ENCODE data around the gene ZNF337. TPM values are rescaled to one million over a fixed set of nuclear protein-coding genes. Genes with fewer than 3 reads are reported as not detected.

ZNF337 gene
- total RNA-seq, 3 donors from 2014 or later, result 16.3 to 25.9 (median 20.0) TPM

DNA sequence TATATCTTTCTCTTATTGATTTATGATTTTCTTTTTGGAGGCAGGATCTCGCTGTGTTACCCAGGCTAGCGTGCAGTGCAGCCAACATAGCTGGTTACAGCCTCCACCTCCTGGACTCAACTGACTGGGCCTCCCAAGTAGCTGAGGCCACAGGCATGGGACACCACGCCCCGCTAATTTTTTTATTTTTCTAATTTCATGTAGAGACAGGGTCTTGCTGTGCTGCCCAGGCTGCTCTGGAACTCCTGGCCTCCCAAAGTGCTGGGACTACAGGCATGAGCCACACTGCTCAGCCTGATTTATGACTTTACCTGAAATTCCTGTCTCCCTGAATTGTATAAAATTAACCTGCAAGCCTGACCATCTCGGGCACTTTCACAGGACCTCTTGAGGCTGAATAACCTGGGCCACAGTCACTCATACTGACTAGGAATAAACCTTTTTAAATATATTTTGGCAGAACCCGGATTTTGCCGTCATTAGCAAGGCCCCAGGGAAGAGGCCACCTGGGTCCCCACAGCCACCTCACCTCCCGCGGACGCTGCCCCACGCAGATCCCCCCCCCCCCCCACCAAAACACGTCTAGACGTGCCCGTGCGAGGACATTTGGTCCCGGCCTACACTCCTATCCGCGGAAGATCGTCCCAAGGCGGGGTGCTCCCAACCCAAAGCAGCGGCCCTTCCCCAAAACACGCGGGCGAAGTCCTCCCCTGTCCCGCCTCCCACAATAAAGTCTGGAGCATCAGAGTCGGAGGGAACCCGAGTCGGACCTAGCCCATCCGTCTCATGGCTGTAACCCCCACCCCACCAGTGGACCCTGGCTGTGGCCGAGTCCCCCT, 902 bp downstream of the ZNF337 start:
- H3K27ac ChIP-seq, result peak overlapping the region; percentile 91 to 93
- H3K4me1 ChIP-seq, result no peaks in the 10 kb centered on the region
- DNase-seq (ENCODE audit: low spot score in 2 of 2), result no peak
- H3K9me3 ChIP-seq, result no peaks in the 10 kb centered on the region
- H3K36me3 ChIP-seq, result no peaks in the 10 kb centered on the region
- H3K27me3 ChIP-seq, result no peaks in the 10 kb centered on the region
- H3K4me3 ChIP-seq, result peak overlapping the region; percentile 86 to 88 (median 86)
- intact Hi-C loops (cut with DNase I; ENCODE audit: low total_unique reads), result no loop called here
- TF ChIP-seq POLR2AphosphoS5 (IDR thresholded peaks at IDR 0.05), result no peak
- no peak for TF ChIP-seq POLR2A (IDR thresholded peaks at IDR 0.05)
- TF ChIP-seq, protein P1, sequence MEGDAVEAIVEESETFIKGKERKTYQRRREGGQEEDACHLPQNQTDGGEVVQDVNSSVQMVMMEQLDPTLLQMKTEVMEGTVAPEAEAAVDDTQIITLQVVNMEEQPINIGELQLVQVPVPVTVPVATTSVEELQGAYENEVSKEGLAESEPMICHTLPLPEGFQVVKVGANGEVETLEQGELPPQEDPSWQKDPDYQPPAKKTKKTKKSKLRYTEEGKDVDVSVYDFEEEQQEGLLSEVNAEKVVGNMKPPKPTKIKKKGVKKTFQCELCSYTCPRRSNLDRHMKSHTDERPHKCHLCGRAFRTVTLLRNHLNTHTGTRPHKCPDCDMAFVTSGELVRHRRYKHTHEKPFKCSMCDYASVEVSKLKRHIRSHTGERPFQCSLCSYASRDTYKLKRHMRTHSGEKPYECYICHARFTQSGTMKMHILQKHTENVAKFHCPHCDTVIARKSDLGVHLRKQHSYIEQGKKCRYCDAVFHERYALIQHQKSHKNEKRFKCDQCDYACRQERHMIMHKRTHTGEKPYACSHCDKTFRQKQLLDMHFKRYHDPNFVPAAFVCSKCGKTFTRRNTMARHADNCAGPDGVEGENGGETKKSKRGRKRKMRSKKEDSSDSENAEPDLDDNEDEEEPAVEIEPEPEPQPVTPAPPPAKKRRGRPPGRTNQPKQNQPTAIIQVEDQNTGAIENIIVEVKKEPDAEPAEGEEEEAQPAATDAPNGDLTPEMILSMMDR (IDR thresholded peaks at IDR 0.05), result no peak

DNA sequence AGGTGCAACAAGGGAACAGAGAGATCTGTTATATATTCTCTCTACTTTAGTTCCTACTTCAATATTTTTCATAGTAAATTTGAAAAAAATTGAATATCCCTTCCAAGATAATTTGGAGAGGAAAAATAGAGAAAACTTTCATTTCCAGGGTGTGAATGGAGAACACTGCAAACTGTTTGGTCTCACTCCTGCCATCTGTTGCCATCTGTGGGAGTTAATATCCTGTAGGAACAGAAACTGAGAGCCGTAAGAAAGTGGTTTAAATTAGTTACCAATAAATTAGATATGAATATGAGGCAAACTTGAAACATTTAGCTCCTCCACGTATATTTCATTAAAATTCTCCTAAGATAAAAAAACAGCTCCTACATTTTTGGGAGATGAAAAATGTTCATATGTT, 4.2 kb downstream of the ZNF337 start:
- no peaks in the 10 kb centered on the region for H3K27me3 ChIP-seq
- H3K4me3 ChIP-seq, result no peak overlapping the region
- intact Hi-C loops (cut with DNase I; ENCODE audit: low total_unique reads), result no loop called here
- no peaks in the 10 kb centered on the region for H3K36me3 ChIP-seq
- H3K27ac ChIP-seq, result no peak overlapping the region
- H3K4me1 ChIP-seq, result no peaks in the 10 kb centered on the region
- H3K9me3 ChIP-seq, result no peaks in the 10 kb centered on the region
- no peak for TF ChIP-seq POLR2A (IDR thresholded peaks at IDR 0.05)
- TF ChIP-seq POLR2AphosphoS5 (IDR thresholded peaks at IDR 0.05), result no peak
- TF ChIP-seq, protein P1 (IDR thresholded peaks at IDR 0.05), result no peak
- DNase-seq (ENCODE audit: low spot score in 2 of 2), result no peak

DNA sequence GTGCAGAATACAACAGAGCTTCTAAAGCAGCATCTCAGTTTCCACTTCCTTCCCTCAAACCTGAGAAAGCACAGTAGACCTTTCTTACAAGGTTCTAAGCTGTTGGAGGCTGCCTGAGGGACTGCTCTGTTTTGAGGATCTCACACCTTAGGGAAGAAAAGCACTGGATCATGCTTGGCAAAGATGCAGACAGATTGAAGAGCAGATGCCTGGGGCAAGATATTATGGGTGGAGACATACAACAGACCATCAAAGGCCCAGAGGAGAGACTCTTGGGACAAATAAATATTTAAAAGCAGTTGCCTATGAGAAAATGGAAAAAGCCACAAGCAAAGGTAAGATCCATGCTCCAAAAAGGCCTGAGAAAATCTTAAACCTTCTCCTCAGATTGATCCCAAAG, 6.2 kb downstream of the ZNF337 start:
- no peak overlapping the region for H3K27ac ChIP-seq
- intact Hi-C loops (cut with DNase I; ENCODE audit: low total_unique reads), result no loop called here
- no peak for TF ChIP-seq POLR2A (IDR thresholded peaks at IDR 0.05)
- no peak for TF ChIP-seq POLR2AphosphoS5 (IDR thresholded peaks at IDR 0.05)
- TF ChIP-seq, protein P1 (IDR thresholded peaks at IDR 0.05), result no peak
- H3K4me1 ChIP-seq, result no peaks in the 10 kb centered on the region
- H3K4me3 ChIP-seq, result no peak overlapping the region
- no peak for DNase-seq (ENCODE audit: low spot score in 2 of 2)
- no peaks in the 10 kb centered on the region for H3K27me3 ChIP-seq
- H3K9me3 ChIP-seq, result no peaks in the 10 kb centered on the region
- H3K36me3 ChIP-seq, result no peaks in the 10 kb centered on the region

DNA sequence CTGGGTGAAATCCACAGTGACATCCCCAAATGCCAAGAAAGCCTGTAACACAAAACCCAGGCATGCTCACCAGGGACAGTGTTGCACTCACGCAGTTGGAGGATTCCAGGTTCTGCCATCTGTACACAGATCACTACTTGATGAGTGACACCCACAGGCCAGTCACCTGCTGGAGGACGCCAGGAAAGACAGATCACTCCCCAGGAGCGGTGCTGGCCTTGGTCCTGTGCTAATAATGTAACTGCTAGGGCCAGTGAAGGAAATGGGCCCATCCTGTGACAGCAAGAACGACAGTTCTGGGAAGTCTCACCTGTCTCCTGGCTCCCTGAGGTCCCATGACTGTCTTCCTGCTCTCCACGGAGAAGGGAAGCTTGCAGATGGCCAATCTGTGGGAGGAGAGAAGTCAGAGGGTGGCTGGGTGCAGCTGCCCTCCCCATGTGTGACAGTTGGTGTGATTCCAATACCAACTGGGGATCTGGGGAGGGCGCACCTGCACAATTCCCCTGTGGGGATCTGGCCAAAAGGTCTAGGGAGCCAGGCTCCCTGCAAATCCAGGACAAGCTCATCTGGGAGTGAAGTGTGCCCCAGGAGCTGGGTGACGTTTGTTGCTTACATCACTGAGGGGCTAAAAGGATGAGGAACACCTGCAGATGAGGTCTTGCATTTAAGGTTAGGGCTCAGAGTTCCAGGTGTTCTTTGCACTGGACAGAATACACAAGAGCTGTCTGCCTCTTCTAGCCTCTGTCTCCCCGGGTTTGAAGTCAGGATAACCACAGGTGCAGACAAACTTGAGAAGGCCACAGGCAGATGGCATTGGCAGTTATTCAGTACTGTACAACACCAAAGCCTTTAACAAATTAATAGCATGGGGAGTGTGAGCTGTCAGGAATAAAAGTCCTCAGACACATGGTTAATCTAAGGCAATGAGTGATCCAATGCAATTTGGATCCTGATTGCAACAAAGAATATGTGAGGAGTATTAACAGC, 10.3 kb downstream of the ZNF337 start:
- Histone ChIP-seq H3K4me1 (no peaks in the 10 kb centered on the region), H3K27me3 (no peaks in the 10 kb centered on the region), H3K36me3 (no peaks in the 10 kb centered on the region), H3K27ac (no peak overlapping the region), H3K9me3 (no peaks in the 10 kb centered on the region), H3K4me3 (no peak overlapping the region)
- no peak for DNase-seq (ENCODE audit: low spot score in 2 of 2)
- intact Hi-C loops (cut with DNase I; ENCODE audit: low total_unique reads), result no loop called here
- TF ChIP-seq, protein P1 (IDR thresholded peaks at IDR 0.05), result no peak
- no peak for TF ChIP-seq POLR2AphosphoS5 (IDR thresholded peaks at IDR 0.05)
- no peak for TF ChIP-seq POLR2A (IDR thresholded peaks at IDR 0.05)
